COLO668 (cell line): Measurements from ENCODE around the gene AGBL4.

Experiments
- DNase-seq: peaks from one replicate; lab custom pipeline; 2025; ENCODE audit not compliant: unreplicated experiment; lab: John Stamatoyannopoulos, UW

AGBL4 gene

DNA sequence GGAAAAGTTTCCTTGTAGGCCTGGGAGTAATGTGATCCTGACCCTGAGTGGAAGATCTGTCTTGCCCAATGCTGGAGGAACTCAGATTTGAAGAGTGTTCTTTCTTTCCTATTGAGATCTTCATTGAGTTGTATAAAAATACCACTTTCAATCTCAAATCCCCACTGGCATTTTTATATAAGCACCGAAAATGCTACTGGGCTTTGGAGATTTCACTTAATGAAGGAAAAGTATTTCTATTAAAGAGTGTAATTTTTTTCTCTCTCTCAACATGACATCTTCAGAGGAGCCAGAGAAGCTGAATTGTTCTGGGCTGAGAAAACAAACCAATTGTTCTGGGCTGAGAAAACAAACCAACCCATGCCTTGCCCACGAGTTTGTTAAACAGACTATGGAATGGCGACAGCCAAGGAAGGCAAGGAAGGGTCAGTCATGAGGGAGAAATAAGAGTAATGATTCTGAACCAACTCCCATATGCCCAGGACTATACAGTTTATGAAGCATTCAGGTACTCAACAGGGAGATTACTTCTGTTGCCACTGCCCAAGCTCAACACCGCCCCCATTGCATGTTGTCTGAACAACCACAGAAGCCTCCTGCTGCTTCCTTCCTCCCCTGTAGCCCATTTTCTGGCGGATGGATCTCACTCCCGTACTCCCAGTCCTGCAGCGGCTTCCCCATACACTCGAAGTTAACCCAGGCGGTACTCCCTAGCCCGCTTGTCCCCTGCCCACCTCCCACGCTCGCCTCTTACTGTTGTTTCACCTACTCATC is 1350.2 kb downstream of the AGBL4 start:
- peak; percentile 53 for DNase-seq

DNA sequence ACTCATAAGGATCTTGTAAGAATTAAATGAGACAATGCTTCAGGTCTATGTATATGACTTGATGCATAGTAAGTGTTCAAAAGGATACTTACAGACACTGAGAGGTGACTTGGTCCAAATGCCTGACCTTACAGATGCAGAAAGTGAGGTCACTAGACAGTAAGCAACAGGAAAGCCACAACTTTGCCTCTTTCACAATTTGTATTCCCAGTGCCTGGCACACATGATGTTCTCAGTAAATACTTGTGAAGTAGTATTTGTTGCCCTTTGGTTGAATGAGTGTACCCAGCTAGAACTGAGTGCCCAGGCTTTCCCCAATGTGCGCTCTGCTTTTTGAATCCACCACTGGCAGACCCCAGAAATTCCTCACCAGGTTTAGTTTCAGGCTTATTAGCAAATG is 1352.2 kb downstream of the AGBL4 start:
- no peak for DNase-seq

DNA sequence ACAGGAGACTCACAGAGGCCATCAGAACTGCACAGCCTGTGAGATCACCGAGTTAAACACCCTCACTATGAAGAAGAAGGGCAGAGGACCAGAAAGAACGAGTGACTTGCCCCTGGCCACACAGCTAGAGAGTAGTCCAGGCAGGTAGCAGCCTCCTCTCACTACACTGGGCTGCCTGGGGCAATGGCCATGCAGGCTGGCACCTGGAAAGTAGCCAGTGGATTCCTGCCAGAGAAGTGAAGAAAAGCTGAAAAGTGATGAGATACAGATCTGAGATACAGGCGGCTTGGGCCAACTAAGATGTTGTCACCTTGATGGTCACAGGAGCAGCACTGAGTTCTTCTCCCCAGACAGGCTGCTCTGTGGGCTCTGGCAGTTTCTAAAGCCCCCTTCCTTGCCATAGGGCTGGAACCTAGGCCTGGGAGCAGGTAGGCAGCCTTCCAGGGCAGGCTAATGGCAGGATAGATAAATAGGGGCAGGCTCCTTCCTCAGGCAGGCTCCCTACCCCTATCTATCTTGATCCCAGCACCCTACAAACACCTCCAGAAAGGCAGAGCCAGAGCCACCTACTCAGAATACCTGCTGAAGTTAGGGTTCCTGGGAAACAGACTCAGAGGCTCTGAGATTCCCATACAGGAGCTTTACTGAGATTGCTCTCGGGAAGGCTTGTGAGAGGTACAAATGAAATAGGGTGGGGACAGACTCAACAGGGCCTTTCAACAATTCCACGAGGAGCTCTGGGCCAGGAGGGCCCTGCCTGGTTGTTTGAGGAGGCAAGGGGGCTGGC is 1353.3 kb downstream of the AGBL4 start:
- DNase-seq, result no peak

DNA sequence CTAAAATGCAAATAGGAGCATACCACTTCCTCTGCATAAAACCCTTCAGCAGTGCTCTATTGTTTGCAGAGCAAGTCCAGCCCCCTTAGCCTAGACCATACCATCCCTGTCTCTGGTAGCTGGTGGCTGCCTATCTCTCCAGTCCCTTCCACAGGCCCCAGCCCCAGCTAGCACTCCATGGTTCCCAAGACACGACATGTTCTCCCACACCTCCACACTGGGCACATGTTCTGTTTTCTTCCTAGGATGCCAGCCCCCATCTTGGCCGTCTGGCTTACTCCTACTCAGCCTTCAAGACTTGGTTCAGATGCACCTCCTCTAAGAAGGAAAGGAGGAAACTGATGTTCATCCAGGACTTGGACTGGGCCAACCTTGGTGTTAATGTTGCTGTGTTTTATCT is 1355.4 kb downstream of the AGBL4 start:
- DNase-seq, result no peak

DNA sequence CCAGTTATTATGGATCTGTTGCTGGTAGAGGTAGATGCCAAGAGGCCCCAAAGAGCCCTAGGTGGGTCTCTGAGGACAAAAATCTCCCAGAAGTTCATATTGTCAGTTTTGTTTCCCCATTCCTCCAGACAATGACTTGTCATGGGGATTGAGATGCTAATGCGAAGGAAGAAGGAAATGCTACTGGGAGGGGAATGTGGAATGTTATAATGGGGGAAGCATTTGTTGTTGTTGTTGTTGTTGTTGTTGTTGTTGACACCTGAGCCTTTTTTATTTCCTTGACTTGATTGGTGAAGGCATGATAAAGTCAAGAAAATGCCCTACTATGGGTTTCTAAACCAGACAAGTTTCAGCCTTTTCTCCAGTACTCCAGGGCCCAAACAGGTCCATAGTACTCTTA is 1356.0 kb downstream of the AGBL4 start:
- no peak for DNase-seq

DNA sequence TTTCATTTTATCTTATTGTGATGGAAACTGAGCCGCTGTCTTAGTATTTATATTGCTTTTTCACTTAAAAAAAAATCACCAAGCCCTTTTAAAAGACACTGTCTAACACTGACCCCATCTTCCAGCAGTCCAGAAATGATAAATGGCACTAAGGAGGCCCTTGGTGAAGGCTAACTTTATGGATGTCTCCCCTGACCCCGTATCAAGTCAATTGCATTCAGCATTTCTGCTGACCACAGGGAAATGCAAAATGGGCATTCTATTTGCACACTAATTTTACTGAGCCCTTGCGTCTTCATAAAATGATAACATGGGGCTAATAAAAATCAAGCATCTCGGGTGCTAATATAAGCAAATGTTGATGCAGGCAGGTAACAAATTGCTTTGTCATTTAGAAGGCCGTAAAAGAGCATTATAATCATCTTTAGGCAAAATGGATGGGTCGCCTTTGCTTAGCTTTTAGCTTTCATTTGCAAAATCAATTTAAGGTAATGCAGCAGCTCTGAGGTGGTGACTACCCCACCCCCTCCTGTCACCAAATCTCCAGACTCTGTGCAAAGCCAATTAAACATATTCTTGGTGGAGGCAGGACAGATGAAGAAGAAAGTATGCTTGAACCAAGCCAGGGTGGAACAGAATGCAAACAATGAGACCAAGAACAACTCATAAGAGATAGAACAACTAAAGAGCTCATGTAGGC is 1357.9 kb downstream of the AGBL4 start:
- DNase-seq, result no peak

DNA sequence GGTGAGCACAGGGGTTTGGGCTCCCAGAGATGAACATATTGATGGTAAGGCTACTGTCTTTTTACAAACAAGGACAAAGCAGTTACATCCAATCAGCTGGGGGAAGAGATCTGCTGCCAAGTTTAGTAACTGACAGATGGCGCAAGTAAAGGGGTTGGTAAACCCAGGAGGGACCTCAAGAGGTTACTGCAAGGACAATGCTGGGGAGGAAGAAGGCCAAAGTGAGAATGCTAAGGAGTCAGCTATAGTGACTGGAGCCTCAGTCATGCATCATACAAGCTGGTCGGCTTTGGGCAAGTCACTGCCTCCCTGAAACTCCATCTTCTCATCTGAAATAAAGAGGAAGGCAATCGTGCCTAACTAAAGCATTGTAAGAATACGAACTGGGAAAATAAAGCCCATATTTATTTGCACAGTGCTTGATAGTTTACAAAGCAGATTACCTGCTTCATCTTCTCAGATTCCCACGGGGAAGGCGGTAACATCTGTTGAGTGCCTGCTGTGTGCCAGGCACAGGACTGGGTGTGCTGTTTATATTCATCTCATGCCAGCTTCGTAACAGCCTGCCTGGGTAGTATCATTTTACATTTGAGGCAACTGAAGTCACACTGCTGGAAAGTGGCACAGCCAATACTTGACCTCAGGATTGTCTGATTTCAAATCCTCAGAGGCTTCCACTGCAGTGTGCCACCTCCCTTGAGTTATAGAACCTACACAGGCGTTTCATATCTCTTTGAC is 1361.9 kb downstream of the AGBL4 start:
- DNase-seq, result peak; percentile 81

DNA sequence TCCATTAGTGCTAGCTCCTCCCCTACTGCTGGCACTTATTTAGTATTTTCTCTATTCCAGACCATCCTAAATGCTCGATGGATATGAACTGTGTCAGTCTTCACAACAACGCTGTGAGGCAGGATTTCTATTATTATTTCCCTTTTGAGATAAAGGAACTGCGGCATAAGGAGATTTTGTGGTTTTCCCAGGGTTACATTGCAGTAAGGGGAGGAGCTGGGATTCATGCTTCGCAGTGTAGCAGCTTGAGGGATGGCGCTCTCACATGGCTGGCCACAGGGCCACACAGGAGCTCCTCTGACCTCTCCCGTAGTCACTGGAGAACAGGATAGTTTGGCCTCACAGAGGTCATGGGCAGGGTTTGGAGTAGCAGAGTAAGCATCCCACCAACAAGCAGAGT is 1364.0 kb downstream of the AGBL4 start:
- DNase-seq, result no peak

DNA sequence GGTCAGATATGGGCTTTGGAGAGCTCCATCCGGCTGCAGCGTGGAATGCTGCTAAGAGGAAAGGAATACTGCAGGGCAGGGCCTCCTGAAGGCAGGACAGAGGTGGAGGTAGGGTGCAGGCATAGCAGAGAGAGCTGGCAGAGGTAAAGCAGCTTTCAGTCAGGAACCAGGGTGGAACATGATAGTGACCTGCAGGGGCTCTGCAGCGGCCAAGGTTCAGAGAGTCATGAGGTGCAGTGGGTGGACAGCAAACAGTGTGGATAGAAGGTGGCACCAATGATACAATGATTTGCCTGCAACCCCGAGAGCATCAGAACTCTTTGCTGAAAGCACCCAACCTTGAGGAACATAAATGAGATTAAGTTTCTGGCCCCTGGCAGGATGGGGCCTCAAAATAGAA is 1366.3 kb downstream of the AGBL4 start:
- no peak for DNase-seq

DNA sequence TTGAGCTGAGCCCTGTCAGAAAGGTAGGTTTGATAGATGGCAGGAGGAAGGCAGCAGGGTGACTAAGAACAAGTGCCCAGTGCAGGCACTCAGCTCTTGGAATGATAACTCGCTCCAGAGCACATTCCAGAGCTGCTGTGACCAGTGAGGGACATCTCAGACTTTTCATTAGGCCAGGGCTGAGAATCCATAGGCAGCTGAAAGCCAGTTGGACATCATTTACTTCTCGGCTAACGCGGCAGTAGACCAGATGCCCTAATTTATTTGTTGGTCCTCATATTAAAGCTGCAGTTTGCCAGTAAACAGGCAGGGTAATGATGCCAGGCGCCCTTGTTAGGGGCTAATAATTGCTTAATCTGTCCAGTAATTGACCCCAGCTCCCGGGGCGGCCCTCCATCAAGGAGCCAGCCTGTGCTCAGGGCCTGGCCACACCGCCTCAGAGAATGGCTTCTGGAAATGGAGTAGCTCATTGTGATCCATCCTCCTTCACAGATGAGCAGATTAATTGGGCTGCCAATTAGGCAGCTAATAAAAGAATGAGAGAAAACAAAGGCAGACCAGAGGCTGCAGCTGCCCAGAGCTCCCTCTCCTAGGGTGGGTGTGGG is 1369.0 kb downstream of the AGBL4 start:
- no peak for DNase-seq

DNA sequence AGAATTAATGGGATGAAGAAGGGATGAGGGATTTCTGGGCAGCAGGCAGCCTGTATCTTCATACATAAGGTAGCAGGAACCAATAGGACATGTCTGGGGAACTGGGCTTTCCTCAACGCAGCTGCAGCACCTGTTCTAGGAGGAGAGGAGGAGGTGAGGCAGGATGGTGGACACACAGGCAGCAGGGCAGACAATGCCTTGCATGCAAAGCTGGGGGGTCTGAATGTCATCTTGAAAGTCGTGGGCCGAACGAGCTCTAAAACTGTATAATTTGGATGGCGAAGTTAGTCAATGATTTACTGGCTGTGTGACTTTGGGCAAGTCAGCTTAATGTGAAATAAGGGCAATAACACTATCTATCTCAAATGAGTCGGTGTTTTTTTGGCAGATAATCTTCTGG is 1371.4 kb downstream of the AGBL4 start:
- no peak for DNase-seq

DNA sequence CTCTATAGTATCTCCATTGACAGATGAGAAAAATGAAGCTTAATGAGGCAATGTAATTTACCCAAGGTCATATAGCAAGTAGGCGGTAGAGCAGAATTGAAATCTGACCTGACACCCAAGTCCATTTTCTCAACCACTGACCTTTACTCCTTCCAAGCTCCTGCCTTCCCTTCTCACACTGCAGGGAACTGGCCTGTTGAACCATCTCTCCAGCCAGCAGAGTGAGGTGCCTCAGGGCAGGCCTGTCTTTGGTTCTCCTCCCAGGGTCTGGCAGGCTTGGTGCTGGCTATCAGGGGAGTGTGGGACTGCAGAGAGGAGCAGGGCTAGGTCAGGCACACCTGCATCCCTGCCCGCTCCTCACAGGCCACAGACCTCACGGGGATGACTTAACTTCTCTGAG is 1373.9 kb downstream of the AGBL4 start:
- DNase-seq, result no peak

DNA sequence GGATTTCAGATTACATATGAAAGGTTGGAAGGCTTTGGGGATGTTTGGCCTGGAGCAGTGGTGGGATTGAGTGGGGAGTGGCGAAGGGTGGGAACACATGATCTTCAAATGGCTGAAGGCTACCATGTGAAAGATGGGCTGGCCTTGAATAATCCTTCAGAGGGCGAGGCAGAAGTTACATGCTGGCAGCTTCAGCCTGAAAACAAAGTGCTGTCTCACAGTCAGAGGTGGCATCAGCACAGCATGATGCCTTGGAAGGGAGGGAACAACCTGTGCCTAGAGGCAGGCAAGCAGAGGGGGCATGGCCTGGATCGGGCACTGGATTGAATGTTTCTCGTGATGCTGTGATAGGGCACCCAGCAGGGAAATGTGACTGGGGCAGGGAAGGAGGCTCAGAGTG is 1377.9 kb downstream of the AGBL4 start:
- no peak for DNase-seq

DNA sequence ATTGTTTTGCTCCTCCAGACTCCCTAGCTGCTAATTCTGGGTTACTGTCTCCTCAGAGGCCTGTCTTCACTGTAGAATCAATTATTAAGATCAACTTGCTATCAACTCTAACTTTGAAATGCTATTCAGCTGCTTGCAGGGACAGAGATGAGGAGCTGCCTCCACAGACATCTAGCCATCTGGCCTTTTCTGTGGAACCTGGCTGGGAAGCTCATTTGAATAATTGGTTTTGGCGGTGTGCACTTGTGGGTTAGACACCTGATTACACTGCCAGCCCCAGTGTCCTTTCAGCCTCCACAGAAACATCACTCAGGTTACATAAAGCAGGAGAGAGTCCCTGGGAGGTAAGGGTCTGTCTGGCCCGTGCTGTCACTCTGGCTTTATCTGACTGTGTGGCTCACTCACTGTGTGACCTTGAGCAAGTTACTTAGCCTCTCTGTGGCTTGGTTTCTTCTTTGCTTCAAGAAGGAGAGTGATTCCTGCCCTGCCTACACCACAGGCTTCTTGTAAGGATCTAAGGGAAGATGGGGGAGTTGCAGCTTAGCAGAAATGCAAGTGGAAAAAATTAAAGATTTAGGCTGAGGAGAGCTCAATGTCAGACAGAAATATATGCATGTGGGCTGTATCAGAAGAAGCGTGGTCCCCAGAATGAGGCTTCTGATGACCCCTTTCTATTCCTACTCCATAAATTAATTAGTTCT is 1378.7 kb downstream of the AGBL4 start:
- DNase-seq, result peak; percentile 76

DNA sequence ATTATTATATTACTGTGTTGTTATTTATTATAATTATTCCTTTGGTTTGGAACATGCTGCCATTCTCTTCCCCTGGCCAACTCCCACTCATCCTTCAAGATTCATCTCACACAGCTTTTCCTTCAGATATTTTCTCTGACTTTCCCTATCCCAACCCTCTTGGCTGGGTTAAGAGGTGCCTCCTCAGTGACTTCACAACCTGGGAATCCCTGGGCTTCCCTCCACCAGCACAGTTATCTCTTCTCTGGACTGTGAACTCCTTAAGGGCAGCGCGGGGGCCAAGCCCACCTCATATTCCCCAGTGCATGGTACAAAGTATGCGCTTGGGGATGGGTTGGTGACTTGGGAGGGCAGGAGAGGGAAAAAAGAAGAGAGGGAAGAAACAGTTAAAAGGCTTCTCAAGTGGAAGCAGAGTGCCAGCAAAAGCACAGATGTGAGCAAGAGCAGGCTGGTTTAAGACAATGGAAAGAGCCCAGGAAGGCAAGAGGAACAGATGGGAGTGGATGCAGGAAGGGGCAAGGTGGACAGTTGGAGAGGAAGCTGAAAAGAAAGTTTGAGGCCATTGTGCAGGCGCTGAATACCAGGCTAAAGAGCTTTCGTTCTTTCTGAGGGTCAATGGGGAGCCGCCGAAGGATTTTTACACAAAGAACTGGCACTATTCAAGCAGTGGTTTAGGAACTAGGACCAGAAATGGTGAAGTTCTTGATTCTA is 1379.4 kb downstream of the AGBL4 start:
- no peak for DNase-seq

DNA sequence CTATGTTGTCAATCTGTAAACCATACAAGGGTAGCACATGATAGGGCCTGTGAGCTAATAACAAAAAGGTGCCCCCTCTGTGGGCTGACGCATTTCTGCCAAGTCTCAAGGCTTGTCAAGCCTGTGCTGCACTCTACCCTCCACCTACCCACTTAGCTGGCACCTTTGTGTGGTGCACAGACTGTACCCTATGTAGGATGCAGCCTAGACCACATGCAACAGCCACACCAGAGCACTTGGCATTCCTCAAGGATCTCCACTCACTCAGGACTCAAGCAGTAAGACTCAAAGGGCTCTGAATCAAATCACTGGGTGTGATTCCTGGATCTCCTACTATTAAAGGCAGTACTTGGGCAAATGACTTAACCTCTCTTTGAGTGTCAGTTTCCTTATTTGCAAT is 1380.6 kb downstream of the AGBL4 start:
- no peak for DNase-seq

DNA sequence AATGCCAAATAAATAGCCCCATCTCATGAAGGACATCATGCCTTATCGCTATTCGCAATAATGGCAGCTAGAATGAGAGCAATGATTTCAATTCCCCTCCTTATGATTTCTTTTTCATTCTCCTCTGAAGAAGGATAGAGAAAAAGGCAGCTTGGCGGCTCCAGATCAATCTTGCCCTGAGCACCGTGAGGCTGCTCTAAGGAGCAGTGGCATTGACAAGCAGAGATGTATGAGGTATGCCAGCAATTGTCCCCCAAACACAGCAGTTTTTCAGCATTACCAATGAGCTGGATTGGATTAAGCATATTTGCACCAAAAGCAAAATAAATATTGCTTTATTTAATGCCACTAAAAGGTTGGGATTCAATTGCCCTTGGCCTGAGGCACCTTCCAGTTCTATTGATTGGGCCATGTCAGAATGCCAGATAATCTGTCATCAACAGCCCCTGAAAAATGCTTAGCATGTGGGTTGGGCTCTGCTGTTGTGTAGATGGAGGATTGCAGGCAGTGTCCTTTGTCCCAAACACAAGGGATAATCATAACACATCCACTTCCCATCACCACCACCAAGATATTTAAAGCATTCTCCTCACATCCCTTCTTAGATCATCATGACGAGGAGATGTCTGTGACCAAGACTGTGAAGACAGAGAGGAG is 1382.8 kb downstream of the AGBL4 start:
- DNase-seq, result no peak

DNA sequence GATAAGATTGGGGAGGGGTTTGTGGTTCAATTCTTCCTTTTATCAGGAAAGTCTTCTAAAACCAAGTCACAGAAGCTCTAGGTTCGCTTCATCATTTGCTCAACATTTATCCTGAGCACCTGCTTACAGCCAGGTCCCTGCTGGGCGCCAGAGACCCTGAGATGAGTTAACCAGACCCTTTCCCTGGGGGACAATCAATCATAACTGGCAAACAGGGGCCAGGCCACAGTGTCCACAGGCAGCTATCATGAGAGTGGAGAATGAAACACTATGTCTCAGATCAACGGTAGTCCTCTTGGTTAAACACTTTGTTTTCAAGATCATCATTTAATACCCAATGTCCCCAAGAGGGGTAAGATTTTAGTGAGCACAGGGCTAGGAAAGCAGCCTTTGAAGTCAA is 1393.9 kb downstream of the AGBL4 start:
- DNase-seq, result no peak

DNA sequence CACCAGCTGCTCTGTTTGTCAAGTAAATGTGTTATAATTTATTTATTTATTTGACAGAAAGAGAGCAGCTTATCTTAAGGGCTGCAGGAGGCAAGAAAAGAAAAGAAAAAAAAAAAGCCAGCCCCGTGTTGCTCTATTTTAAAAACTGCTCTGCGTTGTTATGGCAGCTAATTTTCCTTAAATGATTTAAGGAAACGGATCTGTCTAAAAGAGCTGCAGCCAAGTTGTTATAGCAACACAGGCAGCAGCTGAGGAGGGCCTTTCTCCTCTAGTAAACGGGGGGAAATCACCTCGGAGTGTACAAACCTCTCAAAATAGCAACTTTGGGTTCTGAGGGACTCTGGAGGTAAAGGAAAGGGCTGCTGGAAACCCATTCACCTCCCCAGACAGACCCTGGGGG is 1396.3 kb downstream of the AGBL4 start:
- DNase-seq, result no peak
